ENCODE measurements around the gene PHKG1. TPM values are rescaled to one million over a fixed set of nuclear protein-coding genes. Genes with fewer than 3 reads are reported as not detected.

Gene PHKG1
- total RNA-seq, 1 experiment from 2014 or later, result not detected

GRCh38 chr7:56079450-56080185 is 13.1 kb downstream of the PHKG1 start:
- peak; percentile 26 for DNase-seq (ENCODE audit: low spot score)
- Mint-ChIP-seq H3K27ac (no peak overlapping the region), H3K27me3 (ENCODE audit: low read depth) (no peaks in the 10 kb centered on the region), H3K4me3 (no peak overlapping the region), H3K36me3 (peaks cover 36% of the 10 kb centered on the region), H3K9me3 (no peaks in the 10 kb centered on the region), H3K4me1 (no peaks in the 10 kb centered on the region)
- ATAC-seq, result peak; percentile 73
- POLR2A ChIA-PET, result no interaction called here
- TF ChIP-seq GABPB1 (CRISPR knock-in tag; IDR thresholded peaks at IDR 0.05), result peak; percentile 42; the same call in 1 of the 2 replicates
- no peak for TF ChIP-seq CREB1 (CRISPR knock-in tag; IDR thresholded peaks at IDR 0.05)
- CTCF ChIA-PET, result interaction anchor here (0.5 to 1.6 kb wide), 9 partner anchors 9 to 793 kb away, joined by 3 to 7 read pairs (median 4); partner anchors contain the start of genes CCT6A, PHKG1, PSPH and SUMF2

GRCh38 chr7:56078196-56078595 is 14.6 kb downstream of the PHKG1 start:
- Mint-ChIP-seq H3K36me3 (peaks cover 36% of the 10 kb centered on the region), H3K27ac (no peak overlapping the region), H3K9me3 (no peaks in the 10 kb centered on the region), H3K27me3 (ENCODE audit: low read depth) (no peaks in the 10 kb centered on the region), H3K4me1 (peaks cover 3% of the 10 kb centered on the region), H3K4me3 (no peak overlapping the region)
- DNase-seq (ENCODE audit: low spot score) (no peak), ATAC-seq (no peak)
- TF ChIP-seq FOXK1 (CRISPR knock-in tag; IDR thresholded peaks at IDR 0.05), result no peak
- no peak for TF ChIP-seq ZSCAN18 (CRISPR knock-in tag; IDR thresholded peaks at IDR 0.05)
- POLR2A ChIA-PET, result interaction anchor here (1.1 kb wide), 1 partner anchor 44 kb away, joined by 3 read pairs; no protein-coding TSS in a partner anchor
- CTCF ChIA-PET, result interaction anchor here (1.0 kb wide), 1 partner anchor 13 kb away, joined by 5 read pairs; no protein-coding TSS in a partner anchor

GRCh38 chr7:56077681-56078080 is 15.1 kb downstream of the PHKG1 start:
- H3K36me3 Mint-ChIP-seq, result peaks cover 41% of the 10 kb centered on the region
- no peak overlapping the region for H3K4me3 Mint-ChIP-seq
- POLR2A ChIA-PET, result interaction anchor here (1.1 kb wide), 1 partner anchor 43 kb away, joined by 3 read pairs; no protein-coding TSS in a partner anchor
- no peak for ATAC-seq
- H3K27ac Mint-ChIP-seq, result no peak overlapping the region
- H3K27me3 Mint-ChIP-seq (ENCODE audit: low read depth), result no peaks in the 10 kb centered on the region
- H3K9me3 Mint-ChIP-seq, result no peaks in the 10 kb centered on the region
- H3K4me1 Mint-ChIP-seq, result peaks cover 3% of the 10 kb centered on the region
- CTCF ChIA-PET, result interaction anchor here (1.0 kb wide), 1 partner anchor 12 kb away, joined by 5 read pairs; no protein-coding TSS in a partner anchor
- no peak for DNase-seq (ENCODE audit: low spot score)
- TF ChIP-seq ERG (CRISPR knock-in tag; IDR thresholded peaks at IDR 0.05) (no peak), USF2 (CRISPR knock-in tag; IDR thresholded peaks at IDR 0.05) (no peak), CREM (CRISPR knock-in tag; IDR thresholded peaks at IDR 0.05) (no peak), EMX1 (CRISPR knock-in tag; IDR thresholded peaks at IDR 0.05) (no peak), ATF6 (CRISPR knock-in tag; IDR thresholded peaks at IDR 0.05) (no peak), ELF4 (CRISPR knock-in tag; IDR thresholded peaks at IDR 0.05; ENCODE audit: low read depth) (no peak), ZSCAN18 (CRISPR knock-in tag; IDR thresholded peaks at IDR 0.05) (no peak), CTCF (IDR thresholded peaks at IDR 0.05) (no peak), GABPB1 (CRISPR knock-in tag; IDR thresholded peaks at IDR 0.05) (no peak), ATF2 (CRISPR knock-in tag; IDR thresholded peaks at IDR 0.05; ENCODE audit: borderline replicate concordance, low read depth) (no peak), NFATC4 (CRISPR knock-in tag; IDR thresholded peaks at IDR 0.05) (no peak), NR2C2 (CRISPR knock-in tag; IDR thresholded peaks at IDR 0.05) (no peak), STAT6 (CRISPR knock-in tag; conservative IDR thresholded peaks at IDR 0.05; ENCODE audit: low read depth) (no peak), NFYB (CRISPR knock-in tag; conservative IDR thresholded peaks at IDR 0.05; ENCODE audit: low read depth) (no peak)

Measured in WTC11 (cell line).